ENCODE data around the gene NPS.

The NPS gene

DNA sequence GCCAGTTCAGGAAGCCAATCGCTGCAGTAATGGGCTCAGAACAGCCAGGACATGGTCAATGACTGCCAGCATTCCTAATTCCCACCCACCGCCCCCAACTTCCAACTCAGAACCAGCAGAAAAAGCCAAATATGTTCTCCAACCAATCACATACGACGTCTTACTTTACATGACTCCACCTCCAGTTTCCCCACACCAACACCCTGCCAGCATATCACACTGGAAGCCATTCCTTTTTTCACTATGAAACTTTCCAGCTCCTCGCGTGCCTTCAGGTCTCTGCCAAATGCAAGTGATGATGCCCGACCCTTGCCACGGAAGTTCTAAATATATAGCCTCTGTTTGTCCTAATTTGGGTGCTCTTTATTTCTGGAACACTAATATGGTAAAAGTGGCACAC is 12.5 kb downstream of the NPS start:
- DNase-seq (ENCODE audit: low spot score), result no peak

DNA sequence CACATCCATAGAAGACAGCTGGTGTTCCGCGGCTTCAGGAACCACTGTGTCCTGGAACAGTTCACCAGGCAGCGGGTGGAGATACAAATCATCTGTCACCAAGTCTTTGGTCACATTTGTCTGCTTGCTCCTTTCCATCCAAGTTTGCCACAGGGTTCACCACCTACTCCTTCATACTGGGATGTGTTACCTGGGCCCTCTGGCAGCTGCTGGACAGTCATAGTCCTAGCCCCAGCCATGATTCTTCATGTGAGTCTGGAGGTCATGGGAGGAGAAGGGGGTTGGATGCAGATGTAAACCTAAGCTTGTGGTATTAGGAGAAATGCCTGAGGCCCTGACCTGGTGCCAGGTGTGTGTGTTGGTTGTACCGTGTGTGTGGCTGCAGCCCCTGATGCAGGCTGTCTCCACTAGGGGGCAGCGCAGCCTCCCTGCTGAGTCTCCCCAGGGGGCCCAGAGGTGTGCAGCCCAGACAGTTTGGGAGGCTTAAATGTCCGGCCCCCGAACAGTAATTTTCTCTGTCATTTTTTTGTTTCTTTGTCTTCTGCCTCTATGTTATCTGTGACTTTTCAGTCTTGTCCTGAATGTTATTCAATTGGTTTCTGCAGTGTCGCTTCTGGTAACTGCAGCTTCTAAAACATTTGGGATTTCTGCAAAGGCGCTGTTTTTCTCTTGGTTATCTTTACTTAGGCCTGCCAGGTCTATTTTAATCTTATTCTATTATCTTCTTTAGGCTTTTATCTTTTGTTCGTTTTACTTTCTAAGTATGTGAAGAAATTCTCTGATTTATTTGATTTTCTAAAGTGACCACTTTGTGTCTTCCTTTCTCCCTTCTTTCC is 14.8 kb downstream of the NPS start:
- DNase-seq (ENCODE audit: low spot score), result no peak

DNA sequence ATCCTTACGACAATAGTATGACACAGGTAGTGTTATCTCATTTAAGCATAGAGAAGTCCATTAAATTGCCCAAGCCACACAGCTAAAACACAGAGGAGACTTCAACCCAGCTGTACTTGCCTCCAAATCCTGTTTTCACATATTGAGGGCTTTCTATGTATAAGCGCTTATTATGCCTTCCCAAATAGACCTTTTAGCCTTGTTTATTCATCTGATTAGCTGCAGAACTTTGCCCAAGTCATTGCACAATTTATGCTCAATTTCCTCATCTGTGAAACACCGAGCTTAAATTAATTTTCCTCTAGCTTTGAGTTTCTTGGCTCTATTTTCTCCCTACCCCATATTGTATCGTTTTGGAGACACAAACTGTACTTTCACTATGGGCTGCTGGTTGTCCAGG is 15.5 kb downstream of the NPS start:
- no peak for DNase-seq (ENCODE audit: low spot score)

DNA sequence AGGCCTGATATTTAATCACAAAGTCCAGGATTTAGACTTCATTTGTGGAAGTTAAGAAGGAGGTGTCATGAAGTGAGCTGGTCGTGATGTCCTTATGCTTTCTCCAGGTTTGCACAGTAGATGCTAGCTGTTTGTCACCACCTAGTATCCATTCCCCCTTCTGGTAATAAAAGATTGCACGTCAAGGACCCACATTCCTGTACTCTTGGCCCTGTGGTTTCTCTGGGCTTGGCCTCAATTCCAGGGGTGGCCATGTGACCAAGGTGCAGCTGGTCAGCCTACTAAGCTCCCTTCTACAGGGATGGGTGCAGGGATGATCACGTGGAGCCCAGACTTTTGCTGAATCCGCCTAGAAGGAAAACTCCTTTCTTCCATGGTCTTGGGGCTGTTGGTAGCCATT is 16.5 kb downstream of the NPS start:
- DNase-seq (ENCODE audit: low spot score), result no peak

DNA sequence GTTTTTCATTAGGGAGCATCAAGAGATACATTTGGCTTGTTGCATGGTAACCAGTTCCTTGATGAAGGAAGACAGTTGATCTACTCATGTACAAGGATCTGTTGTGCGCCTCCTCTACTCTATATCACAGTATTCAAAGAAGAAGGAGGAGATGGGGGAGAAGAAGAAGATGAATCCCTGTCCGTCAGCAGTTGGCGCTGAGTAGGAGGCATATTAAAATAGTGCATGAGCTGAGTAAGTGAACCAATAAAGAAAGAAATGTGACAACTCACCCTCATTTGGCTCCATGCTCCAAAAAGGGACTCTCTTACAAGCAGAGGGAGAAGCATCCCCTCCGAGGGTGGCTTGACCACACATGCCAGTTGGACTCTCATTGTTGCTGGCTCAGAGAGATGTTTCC is 20.1 kb downstream of the NPS start:
- DNase-seq (ENCODE audit: low spot score), result no peak

DNA sequence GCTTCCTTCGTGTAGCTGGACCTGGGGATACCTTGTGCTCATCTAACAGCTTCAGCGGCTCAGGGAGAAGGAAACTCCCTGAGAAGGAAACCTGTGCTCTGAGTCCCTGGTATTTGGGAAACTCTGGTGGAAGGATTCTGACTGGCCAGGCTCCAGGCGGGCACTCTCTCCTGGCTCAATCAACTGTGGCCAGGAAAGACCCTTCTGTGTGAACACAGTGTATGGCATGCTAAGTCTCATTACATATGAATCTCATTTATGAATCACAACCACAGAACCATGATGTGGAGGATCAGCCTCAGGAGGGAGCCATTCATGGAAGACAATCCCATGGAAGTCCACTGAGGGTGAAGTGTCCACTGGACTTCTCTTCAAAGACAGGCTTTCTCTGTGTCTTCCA is 20.9 kb downstream of the NPS start:
- DNase-seq (ENCODE audit: low spot score), result no peak

DNA sequence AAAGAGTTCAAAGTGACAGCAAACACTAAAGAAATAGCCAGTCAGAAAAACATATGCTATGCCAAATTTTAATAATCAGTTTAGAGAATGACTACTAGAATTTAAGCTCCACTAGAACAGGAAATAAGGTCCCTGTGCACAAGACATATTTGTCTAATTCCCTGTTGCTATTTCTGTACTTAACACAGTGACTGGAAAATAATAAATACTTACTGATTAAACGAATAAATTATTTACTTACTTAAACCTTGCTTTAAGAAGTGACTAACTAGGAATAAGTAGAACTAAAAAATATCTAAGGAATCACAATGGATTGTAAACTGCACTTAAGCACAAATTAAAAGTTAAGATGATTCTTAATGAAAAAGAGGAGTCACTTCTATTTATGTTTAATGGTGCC is 22.3 kb downstream of the NPS start:
- no peak for DNase-seq (ENCODE audit: low spot score)

DNA sequence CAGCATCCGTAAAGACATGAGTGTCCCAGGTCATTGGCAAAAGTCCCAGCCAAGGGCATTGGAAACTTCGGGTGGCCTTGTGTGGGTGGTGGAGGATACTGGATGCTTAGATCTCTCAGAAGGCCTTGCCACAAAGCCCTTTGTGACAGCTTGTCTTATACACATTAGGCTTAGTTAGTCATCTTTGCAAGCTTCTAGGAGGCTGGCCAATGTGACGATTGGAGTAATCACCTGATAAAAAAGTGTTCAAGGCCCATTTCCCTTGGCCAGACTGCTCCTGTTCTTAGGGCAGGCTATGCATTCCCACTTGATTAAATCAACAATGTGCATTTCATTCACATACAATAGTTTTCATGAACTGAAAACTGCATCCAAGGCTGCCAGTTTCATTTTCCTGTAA is 26.9 kb downstream of the NPS start:
- DNase-seq (ENCODE audit: low spot score), result no peak

DNA sequence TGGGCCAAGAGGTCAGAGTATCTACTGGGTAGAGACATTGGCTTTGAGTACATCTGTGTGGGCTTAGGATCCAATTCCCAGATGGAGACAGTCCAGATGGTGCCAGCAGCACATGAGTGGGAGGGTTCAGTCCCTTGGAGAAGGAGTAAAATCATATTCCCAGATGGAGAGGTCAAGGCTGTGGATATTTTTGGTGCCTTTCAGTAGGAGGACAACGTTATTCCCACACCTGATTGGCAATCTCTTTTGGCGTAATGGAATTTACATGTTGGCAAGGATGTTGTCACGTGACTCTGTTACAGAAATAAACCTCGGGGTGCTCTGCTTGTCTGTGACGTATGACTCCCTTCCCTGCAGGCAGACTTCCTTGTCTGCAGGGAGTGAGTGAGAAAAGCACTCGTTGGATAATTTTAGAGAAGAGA is 27.6 kb downstream of the NPS start:
- DNase-seq (ENCODE audit: low spot score), result no peak

DNA sequence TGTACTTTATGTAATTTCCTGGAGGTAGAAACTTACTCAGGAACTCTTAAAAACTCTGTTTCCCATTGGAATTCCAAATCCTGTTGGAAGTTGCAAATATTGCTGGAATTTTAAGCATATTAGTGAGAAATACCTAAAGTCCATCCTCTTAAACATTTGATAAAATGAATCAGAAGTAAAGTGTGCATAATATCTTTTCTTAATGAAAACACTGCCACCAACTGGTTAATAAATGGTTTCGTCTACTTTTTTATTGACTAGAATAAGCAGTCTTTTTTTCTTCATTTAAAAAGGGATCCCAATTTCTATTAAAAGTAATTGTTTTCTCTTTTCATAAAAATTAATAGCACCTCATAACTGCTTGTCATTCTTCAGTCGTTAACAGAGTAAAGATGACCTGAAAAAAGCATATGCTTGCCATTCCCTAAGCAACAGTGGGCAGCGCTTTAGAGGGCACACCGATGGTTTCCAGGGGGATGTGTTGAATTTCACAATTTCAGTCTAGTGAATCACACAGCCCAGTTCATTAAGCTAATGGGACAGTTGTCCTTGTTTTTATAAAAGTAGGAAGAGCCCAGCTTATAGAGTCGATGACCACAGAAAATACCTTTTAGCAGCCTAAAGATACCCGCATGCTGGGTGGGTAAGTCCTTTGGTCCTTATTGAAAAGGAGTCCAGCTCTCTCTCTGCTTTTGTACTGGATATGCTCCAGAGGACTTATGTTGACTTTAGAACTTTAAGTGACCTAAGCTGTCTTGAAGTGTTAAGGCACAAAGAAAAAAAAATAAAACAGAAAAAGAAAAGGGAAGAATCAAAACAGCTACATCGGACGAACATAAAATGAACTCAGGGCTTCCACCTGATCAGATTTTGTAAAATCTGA is 28.5 kb downstream of the NPS start:
- DNase-seq (ENCODE audit: low spot score), result peak; percentile 35

DNA sequence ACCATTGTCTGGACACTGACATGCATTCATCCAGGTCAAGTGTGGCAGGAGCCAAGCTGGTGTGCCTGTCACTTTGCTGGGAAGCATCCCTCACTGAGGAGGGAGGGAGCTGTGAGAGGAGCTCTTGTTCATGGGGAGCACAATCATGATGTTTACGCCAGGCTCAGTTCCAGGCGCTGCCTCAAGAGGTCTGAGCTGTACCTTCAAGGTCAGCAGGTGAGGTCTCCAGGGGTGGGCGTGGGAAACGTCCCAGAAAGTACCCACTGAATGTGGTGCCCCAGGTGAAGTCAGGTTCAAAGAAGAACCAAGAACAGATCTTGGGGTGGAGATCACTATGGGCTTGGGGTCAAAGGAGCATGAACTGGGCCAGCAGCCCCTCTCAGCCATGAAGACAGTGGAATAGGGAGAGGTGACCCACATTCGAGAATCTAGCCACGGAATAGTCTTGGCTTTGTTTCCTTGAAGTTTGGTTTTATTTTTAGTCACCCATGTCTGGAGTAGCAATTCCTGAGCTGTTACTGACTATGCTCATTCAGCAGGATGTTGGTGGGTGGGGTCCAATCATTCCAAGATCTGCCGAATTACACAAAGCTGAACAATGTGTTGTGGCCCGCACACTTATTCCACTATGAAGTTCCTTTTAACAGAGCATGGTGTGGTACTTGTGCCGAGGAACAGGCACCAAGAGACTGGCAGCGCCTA is 29.3 kb downstream of the NPS start:
- DNase-seq (ENCODE audit: low spot score), result no peak

DNA sequence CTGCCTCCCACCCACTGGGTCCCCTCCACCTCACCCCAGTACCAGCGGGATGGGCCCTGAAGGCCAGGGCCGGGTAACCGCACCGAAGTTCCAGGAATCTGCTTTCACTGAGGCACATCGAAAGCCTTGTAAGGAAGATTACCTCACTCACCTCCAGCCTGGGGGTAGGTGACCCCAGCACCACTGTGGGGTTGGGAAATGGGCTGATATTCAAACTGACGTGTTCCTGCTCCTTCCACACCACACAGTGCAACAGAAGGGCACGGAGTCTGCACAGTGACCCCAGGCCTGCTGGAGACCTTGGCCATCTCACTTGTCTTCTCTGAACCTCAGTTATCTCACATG is 29.8 kb downstream of the NPS start:
- DNase-seq (ENCODE audit: low spot score), result no peak

DNA sequence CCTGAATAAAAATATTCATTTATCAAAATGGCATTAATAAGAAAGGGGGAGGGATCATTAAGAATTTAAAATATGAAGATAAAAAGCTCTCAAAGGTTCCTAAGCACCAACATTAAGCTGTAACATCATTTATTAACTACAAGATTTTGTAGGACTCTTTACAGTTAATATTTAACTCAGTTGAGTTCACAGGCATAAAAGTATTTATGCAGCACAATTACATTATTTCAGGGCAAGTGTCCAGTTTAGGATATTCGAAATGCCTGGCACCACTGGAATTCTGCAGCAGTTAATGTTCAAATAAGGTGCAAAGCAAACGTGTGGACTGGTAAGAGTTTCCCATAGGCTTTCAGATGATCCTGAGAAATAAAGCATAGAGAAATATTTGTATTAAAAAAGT is 30.5 kb downstream of the NPS start:
- no peak for DNase-seq (ENCODE audit: low spot score)

DNA sequence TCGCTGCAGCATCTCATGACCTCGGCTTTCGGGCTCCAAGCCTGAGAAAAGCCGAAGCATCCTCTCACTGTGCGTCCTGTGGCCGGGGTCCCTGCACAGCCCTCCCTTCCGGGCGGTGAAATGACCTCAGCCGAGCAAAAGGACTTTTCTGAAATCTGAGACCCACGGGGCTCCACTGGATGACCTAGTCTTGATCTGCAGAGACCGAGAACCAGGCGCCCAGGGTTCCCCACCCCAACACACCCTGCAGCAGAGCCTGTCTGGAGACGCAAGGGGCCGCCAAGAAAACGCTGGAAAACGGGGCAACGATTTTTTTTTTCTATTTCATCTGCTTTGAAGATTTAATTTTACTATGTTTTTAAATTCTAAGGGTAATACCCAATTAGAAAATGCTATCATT is 31.7 kb downstream of the NPS start:
- no peak for DNase-seq (ENCODE audit: low spot score)

DNA sequence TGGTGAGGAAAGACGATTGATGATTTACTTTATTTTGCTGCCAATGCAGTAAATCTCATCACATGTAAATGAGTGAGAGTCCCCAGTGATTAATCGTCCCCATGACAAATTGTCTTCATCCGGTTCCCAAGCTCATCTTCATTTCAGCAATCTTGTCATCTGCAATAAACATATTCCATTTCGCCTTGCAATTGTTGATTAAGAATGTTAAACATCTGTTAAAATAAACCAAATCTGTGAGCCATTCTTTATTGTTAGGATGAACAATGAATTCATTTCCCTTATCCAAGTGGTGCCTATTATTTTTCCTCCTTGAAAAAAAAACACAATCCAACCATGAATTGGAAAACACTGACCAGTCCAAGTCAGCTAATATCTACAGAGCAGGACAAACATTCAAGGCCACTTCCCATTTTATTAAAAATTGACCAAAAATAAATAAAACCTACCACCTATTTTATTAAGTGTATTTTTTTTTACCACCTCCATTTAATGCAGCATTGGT is 36.5 kb downstream of the NPS start:
- peak; percentile 53 for DNase-seq (ENCODE audit: low spot score)

DNA sequence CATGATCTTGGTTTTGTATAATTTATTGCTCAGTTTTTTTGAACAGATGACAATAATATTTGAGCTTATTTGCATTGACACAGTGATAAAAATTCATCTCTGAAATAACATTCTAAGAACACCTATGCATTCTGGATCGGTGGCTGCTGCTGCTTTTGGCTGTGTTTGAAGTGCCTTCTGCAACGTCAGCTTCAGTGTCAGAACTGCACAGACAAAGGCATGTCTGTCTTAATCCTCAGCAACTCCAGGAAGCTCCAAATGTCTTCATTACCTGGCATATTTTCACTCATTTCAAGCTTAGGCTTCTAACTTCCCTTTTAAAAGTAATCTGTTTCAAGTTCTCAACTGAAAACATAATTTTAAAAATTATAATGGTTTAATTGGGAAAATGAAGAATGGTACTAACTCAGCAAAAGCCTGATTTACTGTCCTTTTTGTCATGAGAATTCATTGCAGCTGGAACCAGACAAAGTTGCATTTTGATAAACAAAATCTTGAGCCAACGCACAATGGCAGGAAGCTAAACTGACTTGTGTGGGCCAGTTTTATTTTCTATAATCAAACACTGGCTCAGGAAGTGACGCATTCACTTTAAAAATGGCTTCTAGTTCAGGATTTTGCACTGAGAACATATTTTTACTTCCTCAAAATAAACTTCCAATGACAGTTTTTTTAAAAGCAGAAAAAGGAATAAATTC is 38.7 kb downstream of the NPS start:
- peak; percentile 50 for DNase-seq (ENCODE audit: low spot score)

DNA sequence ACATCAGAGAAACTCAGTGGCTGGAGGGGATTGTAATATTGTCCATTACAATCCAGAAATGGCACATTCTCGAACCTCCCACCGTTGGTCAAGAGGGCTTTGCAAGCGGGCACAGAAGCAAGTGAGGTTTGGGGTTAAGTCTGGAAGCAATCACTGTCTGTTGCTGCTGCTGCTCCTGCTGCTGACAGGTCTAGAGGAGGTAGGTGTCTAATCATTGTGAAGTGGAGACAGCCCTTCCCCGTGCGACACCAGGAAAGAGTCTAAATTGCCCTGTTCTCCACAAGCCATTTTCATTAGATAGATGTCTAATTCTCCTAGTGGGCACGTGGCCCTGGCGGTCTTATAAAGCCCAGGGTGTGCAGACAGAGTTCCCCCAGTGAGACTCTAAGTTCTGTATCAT is 43.5 kb downstream of the NPS start:
- DNase-seq (ENCODE audit: low spot score), result no peak

DNA sequence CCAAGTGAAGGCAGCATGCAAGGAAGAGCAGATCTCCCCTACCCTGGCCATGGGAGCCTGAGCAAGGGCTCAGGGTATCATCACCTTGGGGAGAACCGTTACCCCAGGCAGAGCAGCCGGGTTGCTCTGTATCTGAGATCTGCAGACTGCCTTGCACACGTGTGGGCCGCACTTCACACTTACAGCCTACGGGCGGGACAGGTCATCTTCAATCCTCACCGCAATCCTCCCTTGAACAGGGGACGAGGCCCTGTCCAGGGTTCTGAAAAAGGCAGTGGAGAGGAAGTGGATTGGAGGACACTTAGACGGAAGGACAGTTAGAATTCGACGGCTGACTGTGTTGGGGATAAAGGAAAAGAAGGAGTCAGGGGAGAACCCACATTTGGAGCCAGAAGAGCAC is 51.4 kb downstream of the NPS start:
- no peak for DNase-seq (ENCODE audit: low spot score)
